HepG2 (cell line): ENCODE measurements around the gene METTL21C.

Experiments used
- CCDC6 ChIP-seq: sonication (generic); formaldehyde crosslinking; IDR thresholded peaks from 2 replicates; pipeline ENCODE4 v1.8.1; 2022; ENCODE audit warnings: mild to moderate bottlenecking, missing genetic modification reagents, moderate library complexity
- NBN ChIP-seq: fragments of 450-650 bp; conservative IDR thresholded peaks from 2 replicates; pipeline ENCODE4 v1.6.1; 2017
- POLR2AphosphoS5 ChIP-seq: IDR thresholded peaks from 2 replicates; pipeline ENCODE4 v1.6.1; 2012; ENCODE audit warnings: low read depth, low read length
- TRIM22 ChIP-seq: fragments of 450-650 bp; IDR thresholded peaks from 2 replicates; pipeline ENCODE4 v1.6.1; 2017
- ZFX ChIP-seq: sonication (generic); formaldehyde crosslinking; IDR thresholded peaks from 2 replicates; pipeline ENCODE4 v1.4.0; 2020; ENCODE audit warnings: mild to moderate bottlenecking, low read depth, missing genetic modification reagents, moderate library complexity
- ZNF589 ChIP-seq: sonication (generic); formaldehyde crosslinking; conservative IDR thresholded peaks from 2 replicates; pipeline ENCODE4 v1.8.0; 2022; ENCODE audit warnings: mild to moderate bottlenecking, moderate library complexity, missing genetic modification reagents

- no peak for TF ChIP-seq NBN
- TF ChIP-seq ZFX (CRISPR knock-in tag), result no peak
- no peak for TF ChIP-seq POLR2AphosphoS5
- no peak for TF ChIP-seq CCDC6 (CRISPR knock-in tag)
- TF ChIP-seq TRIM22, result no peak
- no peak for TF ChIP-seq ZNF589
Observed at GRCh38 chr13:102718746-102719145, 23.9 kb upstream of the METTL21C start.
